Esophagus muscularis mucosa (tissue), 4 donors: Measurements from ENCODE around the gene VAPB. TPM values are rescaled to one million over a fixed set of nuclear protein-coding genes. Genes with fewer than 3 reads are reported as not detected.
"Not testable (repeated sequence)": the region's sequence is repeated elsewhere in the genome, so short reads cannot be mapped to it uniquely, and the experiment has no call there.

Experiments used
- DNase-seq: peaks from one replicate; pipeline ENCODE4 v3.0.0-alpha.2; 2017; ENCODE audit errors: extremely low spot score
- H3K27ac ChIP-seq, 4 donors: fragments of 200-600 bp; sonication (generic); replicated peaks in 1 of 4; 1 replicate in 3 of 4; 2 replicates in 1 of 4; pipeline ENCODE4 v1.5.1; 2016 to 2019; ENCODE audit warnings: mild to moderate bottlenecking in 1 of 4
- H3K27me3 ChIP-seq, 4 donors: fragments of 200-600 bp; sonication (generic); one replicate each; pipeline versions ENCODE4 v1.5.1 to v1.6.0; 2016 to 2019
- H3K36me3 ChIP-seq, 4 donors: fragments of 200-600 bp; sonication (generic); one replicate each; pipeline ENCODE4 v1.5.1; 2016 to 2019
- H3K4me1 ChIP-seq, 4 donors: fragments of 200-600 bp; sonication (generic); one replicate each; pipeline ENCODE4 v1.5.1; 2016 to 2019
- H3K4me3 ChIP-seq, 4 donors: fragments of 200-600 bp; sonication (generic); 1 replicate in 2 of 4; 2 replicates in 2 of 4; pipeline ENCODE4 v1.5.1; 2016 to 2019; ENCODE audit warnings: mild to moderate bottlenecking in 4 of 4, moderate library complexity in 1 of 4
- H3K9me3 ChIP-seq, 4 donors: fragments of 200-600 bp; sonication (generic); 1 replicate in 3 of 4; 2 replicates in 1 of 4; pipeline ENCODE4 v1.5.1; 2016 to 2019
- CTCF ChIP-seq, 3 experiments: fragments of 200-600 bp in 2 of 3; fragments of 450-650 bp in 1 of 3; sonication (generic) in 2 of 3; IDR thresholded peaks; one replicate each; pipeline ENCODE4 v1.5.1; 2017 to 2019; ENCODE audit warnings: antibody characterized with exemption in 3 of 3, mild to moderate bottlenecking in 2 of 3, moderate library complexity in 1 of 3
- EP300 ChIP-seq: sonication (generic); formaldehyde crosslinking; IDR thresholded peaks from one replicate; pipeline ENCODE4 v1.6.1; 2017; ENCODE audit warnings: antibody characterized with exemption
- POLR2A ChIP-seq: fragments of 450-650 bp; IDR thresholded peaks from one replicate; pipeline ENCODE4 v1.6.1; 2017; ENCODE audit warnings: antibody characterized with exemption, moderate library complexity, mild to moderate bottlenecking, low read depth
- POLR2AphosphoS5 ChIP-seq, 2 donors: sonication (generic); formaldehyde crosslinking; IDR thresholded peaks; one replicate each; pipeline ENCODE4 v1.6.1; 2017; ENCODE audit warnings: antibody characterized with exemption in 2 of 2
- WGBS: methylation state at CpG from one replicate; pipeline ENCODE4 v1.1.5; 2018; 5-methylcytosine and 5-hydroxymethylcytosine counted together
- intact Hi-C: fragments of 100-400 bp; cut with DNase I; formaldehyde crosslinking; loops from one replicate; pipeline ENCODE4 v1.15.1; 2023
- total RNA-seq, 4 donors: library from RNA; depleted of rRNA; stranded (reverse); fragments of >200 nt; gene quantifications; one replicate each; pipeline versions ENCODE4 v1.1.0 to v1.2.1, GENCODE V29; 2016

VAPB gene
- total RNA-seq, 4 donors from 2014 or later, result 24.9 to 39.0 (median 28.3) TPM

DNA sequence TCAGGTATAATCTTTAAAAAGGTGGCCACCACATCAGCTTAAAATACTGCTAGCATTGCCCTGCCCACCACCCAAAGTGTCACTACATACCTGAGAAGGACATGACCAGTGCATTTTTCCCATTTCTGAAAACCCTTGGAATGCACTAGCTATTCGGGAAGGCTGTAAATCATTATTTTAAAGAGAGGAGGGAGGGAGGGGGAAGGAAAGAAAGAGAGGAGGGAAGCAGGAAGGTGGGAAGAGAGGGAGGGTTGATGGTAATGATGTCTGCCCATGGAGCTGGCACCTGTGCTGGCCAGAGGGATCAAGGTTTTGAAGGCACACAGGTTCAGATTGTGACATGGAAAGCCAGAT is 32.4 kb downstream of the VAPB start:
- Histone ChIP-seq H3K9me3 (no peaks in the 10 kb centered on the region), H3K27me3 (no peaks in the 10 kb centered on the region), H3K36me3 (peaks cover 3 to 44% (median 21%) of the 10 kb centered on the region in 4 donors), H3K4me3 (no peak overlapping the region), H3K4me1 (peaks cover 3 to 16% (median 10%) of the 10 kb centered on the region in 4 donors), H3K27ac (no peak overlapping the region)
- TF ChIP-seq POLR2AphosphoS5 (IDR thresholded peaks at IDR 0.05), result no peak
- TF ChIP-seq CTCF (IDR thresholded peaks at IDR 0.05), result no peak
- TF ChIP-seq EP300, result no peak
- TF ChIP-seq POLR2A, result no peak
- intact Hi-C loops, result no loop called here
- 47% methylated on average over 1 of the region's 1 CpG for WGBS
- DNase-seq, result no peak

- Histone ChIP-seq H3K4me3 (no peak overlapping the region), H3K27ac (no peak overlapping the region), H3K9me3 (no peaks in the 10 kb centered on the region), H3K4me1 (peaks cover 0 to 9% (median 0%) of the 10 kb centered on the region in 4 donors), H3K27me3 (no peaks in the 10 kb centered on the region), H3K36me3 (peaks cover 5 to 33% (median 14%) of the 10 kb centered on the region in 4 donors)
- TF ChIP-seq CTCF (IDR thresholded peaks at IDR 0.05) (no peak), POLR2A (no peak), EP300 (no peak), POLR2AphosphoS5 (IDR thresholded peaks at IDR 0.05) (no peak)
- no peak for DNase-seq
- WGBS, result 78% methylated on average over 6 of the region's 6 CpGs
- intact Hi-C loops, result no loop called here
These were observed 35.4 kb downstream of the VAPB start for GRCh38 chr20:58424218-58424969.

DNA sequence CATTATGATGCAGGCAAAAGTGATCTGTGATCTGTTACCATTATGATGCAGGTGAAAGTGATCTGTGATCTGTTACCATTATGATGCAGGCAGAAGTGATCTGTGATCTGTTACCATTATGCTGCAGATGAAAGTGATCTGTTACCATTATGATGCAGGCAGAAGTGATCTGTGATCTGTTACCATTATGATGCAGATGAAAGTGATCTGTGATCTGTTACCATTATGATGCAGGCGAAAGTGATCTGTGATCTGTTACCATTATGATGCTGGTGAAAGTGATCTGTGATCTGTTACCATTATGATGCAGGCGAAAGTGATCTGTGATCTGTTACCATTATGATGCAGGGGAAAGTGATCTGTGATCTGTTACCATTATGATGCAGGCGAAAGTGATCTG is 38.5 kb downstream of the VAPB start:
- intact Hi-C loops, DNase-seq: not testable (repeated sequence)

GRCh38 chr20:58428364-58428763 is 39.3 kb downstream of the VAPB start:
- Histone ChIP-seq H3K4me3 (no peak overlapping the region), H3K27ac (no peak overlapping the region), H3K9me3 (no peaks in the 10 kb centered on the region), H3K27me3 (no peaks in the 10 kb centered on the region), H3K4me1 (peaks cover 21 to 41% (median 30%) of the 10 kb centered on the region in 4 donors), H3K36me3 (peaks cover 0 to 6% (median 1%) of the 10 kb centered on the region in 4 donors)
- DNase-seq, result no peak
- intact Hi-C loops, result no loop called here
- no peak for TF ChIP-seq EP300
- TF ChIP-seq POLR2AphosphoS5 (IDR thresholded peaks at IDR 0.05), result no peak
- TF ChIP-seq CTCF (IDR thresholded peaks at IDR 0.05), result no peak
- no peak for TF ChIP-seq POLR2A
- 93% methylated on average over 2 of the region's 2 CpGs for WGBS

More for the DNA sequence above, 38.5 kb downstream of the VAPB start:
- H3K4me3 ChIP-seq, H3K36me3 ChIP-seq, H3K9me3 ChIP-seq, H3K27me3 ChIP-seq, H3K27ac ChIP-seq: not testable (repeated sequence)
- WGBS, result 96% methylated on average over 3 of the region's 3 CpGs
- peaks cover 13 to 34% (median 23%) of the 10 kb centered on the region in 4 donors for H3K4me1 ChIP-seq

- Histone ChIP-seq H3K4me1 (peaks cover 28 to 42% (median 39%) of the 10 kb centered on the region in 4 donors), H3K9me3 (no peaks in the 10 kb centered on the region), H3K27me3 (no peaks in the 10 kb centered on the region), H3K36me3 (peaks cover 0 to 6% (median 1%) of the 10 kb centered on the region in 4 donors), H3K27ac (no peak overlapping the region), H3K4me3 (no peak overlapping the region)
- intact Hi-C loops, result no loop called here
- no peak for DNase-seq
- TF ChIP-seq EP300 (no peak), POLR2AphosphoS5 (IDR thresholded peaks at IDR 0.05) (no peak), POLR2A (no peak), CTCF (IDR thresholded peaks at IDR 0.05) (no peak)
- 97% methylated on average over 6 of the region's 7 CpGs for WGBS
These were observed 40.3 kb downstream of the VAPB start for GRCh38 chr20:58429303-58429702.
